HepG2 (cell line): Measurements from ENCODE around the gene NEURL3. TPM values are rescaled to one million over a fixed set of nuclear protein-coding genes. Genes with fewer than 3 reads are reported as not detected.

Experiments used
- BORCS8-MEF2B ChIP-seq: sonication (generic); formaldehyde crosslinking; IDR thresholded peaks from 2 replicates; pipeline ENCODE4 v1.8.0; 2022; ENCODE audit warnings: mild to moderate bottlenecking, missing genetic modification reagents
- FOXM1 ChIP-seq: sonication (generic); formaldehyde crosslinking; IDR thresholded peaks from 2 replicates; pipeline ENCODE4 v1.5.0; 2020; ENCODE audit warnings: missing genetic modification reagents
- HDAC1 ChIP-seq: sonication (generic); formaldehyde crosslinking; IDR thresholded peaks from 2 replicates; pipeline ENCODE4 v1.5.1; 2020; ENCODE audit warnings: mild to moderate bottlenecking, missing genetic modification reagents
- KLF9 ChIP-seq: IDR thresholded peaks from 2 replicates; pipeline ENCODE4 v1.6.1; 2016; ENCODE audit warnings: low read depth
- LCORL ChIP-seq, 2 experiments: fragments of 450-650 bp in 1 of 2; sonication (generic) in 1 of 2; formaldehyde crosslinking in 1 of 2; IDR thresholded peaks; 2 replicates each; pipeline versions ENCODE4 v1.5.0 to v1.6.1; 2017 to 2020; ENCODE audit warnings: antibody characterized with exemption in 1 of 2, missing genetic modification reagents in 1 of 2
- MXD4 ChIP-seq: IDR thresholded peaks from 2 replicates; pipeline ENCODE4 v1.6.1; 2016; ENCODE audit warnings: mild to moderate bottlenecking, missing biosample characterization, missing genetic modification reagents
- PHB2 ChIP-seq: fragments of 450-650 bp; IDR thresholded peaks from 2 replicates; pipeline ENCODE4 v1.6.1; 2018; ENCODE audit not compliant: partially characterized antibody
- RBM39 ChIP-seq: fragments of 200-400 bp; formaldehyde crosslinking; IDR thresholded peaks from one replicate; pipeline ENCODE4 v1.6.1; 2018; ENCODE audit warnings: antibody characterized with exemption, mild to moderate bottlenecking, low read depth, low read length; ENCODE audit not compliant: poor library complexity, severe bottlenecking
- SIN3A ChIP-seq: IDR thresholded peaks from 2 replicates; pipeline ENCODE4 v1.6.1; 2011; ENCODE audit warnings: low read depth, mild to moderate bottlenecking, control low read depth, low read length, borderline replicate concordance
- SP5 ChIP-seq: IDR thresholded peaks from 2 replicates; pipeline ENCODE4 v1.6.1; 2016; ENCODE audit warnings: low read depth, borderline replicate concordance
- THAP11 ChIP-seq: IDR thresholded peaks from 2 replicates; pipeline ENCODE4 v1.6.1; 2016; ENCODE audit warnings: missing biosample characterization, missing genetic modification reagents
- TRIM24 ChIP-seq: sonication (generic); formaldehyde crosslinking; IDR thresholded peaks from 2 replicates; pipeline ENCODE4 v1.8.0; 2022; ENCODE audit warnings: mild to moderate bottlenecking, missing genetic modification reagents
- ZFP36L2 ChIP-seq: sonication (generic); formaldehyde crosslinking; IDR thresholded peaks from 2 replicates; pipeline ENCODE4 v1.4.0; 2020; ENCODE audit warnings: missing genetic modification reagents
- ZNF253 ChIP-seq: sonication (generic); formaldehyde crosslinking; IDR thresholded peaks from 2 replicates; pipeline ENCODE4 v1.8.0; 2022; ENCODE audit warnings: mild to moderate bottlenecking, missing genetic modification reagents, borderline replicate concordance
- ZNF317 ChIP-seq: sonication (generic); formaldehyde crosslinking; IDR thresholded peaks from 2 replicates; pipeline ENCODE4 v1.5.0; 2020; ENCODE audit warnings: mild to moderate bottlenecking, missing genetic modification reagents
- ZNF367 ChIP-seq: sonication (generic); formaldehyde crosslinking; IDR thresholded peaks from 2 replicates; pipeline ENCODE4 v1.4.0; 2020; ENCODE audit warnings: missing genetic modification reagents, borderline replicate concordance
- ZNF703 ChIP-seq: sonication (generic); formaldehyde crosslinking; IDR thresholded peaks from 2 replicates; pipeline ENCODE4 v1.5.1; 2020; ENCODE audit warnings: missing genetic modification reagents, mild to moderate bottlenecking, moderate library complexity, borderline replicate concordance
- ZNF724P ChIP-seq: sonication (generic); formaldehyde crosslinking; IDR thresholded peaks from 2 replicates; pipeline ENCODE4 v1.8.0; 2022; ENCODE audit warnings: missing genetic modification reagents, borderline replicate concordance
- ZNF773 ChIP-seq: sonication (generic); formaldehyde crosslinking; IDR thresholded peaks from 2 replicates; pipeline ENCODE4 v1.4.0; 2020; ENCODE audit warnings: missing genetic modification reagents, borderline replicate concordance
- ZNF776 ChIP-seq: sonication (generic); formaldehyde crosslinking; IDR thresholded peaks from 2 replicates; pipeline ENCODE4 v1.4.0; 2020; ENCODE audit warnings: mild to moderate bottlenecking, missing genetic modification reagents
- polyA plus RNA-seq, 8 experiments: library from polyadenylated mRNA; depleted of rRNA in 3 of 8; stranded (reverse) in 7 of 8; unstranded in 1 of 8; fragments of >200 nt; fragmentation: Illumina TruSeq in 4 of 8; extraction: Trizol in 4 of 8; gene quantifications; 2 replicates each; pipeline versions ENCODE4 v1.2.1 to v1.2.3, GENCODE V29; 2011 to 2016; ENCODE audit warnings: low read depth in 4 of 8, missing spikeins in 1 of 8, mixed read lengths in 1 of 8; ENCODE audit not compliant: insufficient read depth in 1 of 8
- total RNA-seq, 5 experiments: library from RNA; depleted of rRNA; stranded (reverse); fragments of >200 nt; fragmentation: Illumina TruSeq; extraction: Trizol; gene quantifications; 2 replicates each; pipeline ENCODE4 v1.2.3, GENCODE V29; 2016; ENCODE audit warnings: low read depth in 1 of 5
- TF ChIP-seq, protein P1 (sequence below): sonication (generic); formaldehyde crosslinking; IDR thresholded peaks from 2 replicates; pipeline ENCODE4 v1.4.0; 2020; ENCODE audit warnings: missing genetic modification reagents
- TF ChIP-seq, protein P2 (sequence below): sonication (generic); formaldehyde crosslinking; IDR thresholded peaks from 2 replicates; pipeline ENCODE4 v1.4.0; 2020; ENCODE audit warnings: mild to moderate bottlenecking, missing genetic modification reagents
- TF ChIP-seq, protein P3 (sequence below): sonication (generic); formaldehyde crosslinking; IDR thresholded peaks from 2 replicates; pipeline ENCODE4 v1.5.0; 2020; ENCODE audit warnings: missing genetic modification reagents, mild to moderate bottlenecking, borderline replicate concordance

Gene NEURL3
- total and polyA plus RNA-seq, 2 of the 13 experiments (the other 11 are each of a cell fraction or from before 2014, with no cell fraction given), result 0.16 to 1.2 TPM

DNA sequence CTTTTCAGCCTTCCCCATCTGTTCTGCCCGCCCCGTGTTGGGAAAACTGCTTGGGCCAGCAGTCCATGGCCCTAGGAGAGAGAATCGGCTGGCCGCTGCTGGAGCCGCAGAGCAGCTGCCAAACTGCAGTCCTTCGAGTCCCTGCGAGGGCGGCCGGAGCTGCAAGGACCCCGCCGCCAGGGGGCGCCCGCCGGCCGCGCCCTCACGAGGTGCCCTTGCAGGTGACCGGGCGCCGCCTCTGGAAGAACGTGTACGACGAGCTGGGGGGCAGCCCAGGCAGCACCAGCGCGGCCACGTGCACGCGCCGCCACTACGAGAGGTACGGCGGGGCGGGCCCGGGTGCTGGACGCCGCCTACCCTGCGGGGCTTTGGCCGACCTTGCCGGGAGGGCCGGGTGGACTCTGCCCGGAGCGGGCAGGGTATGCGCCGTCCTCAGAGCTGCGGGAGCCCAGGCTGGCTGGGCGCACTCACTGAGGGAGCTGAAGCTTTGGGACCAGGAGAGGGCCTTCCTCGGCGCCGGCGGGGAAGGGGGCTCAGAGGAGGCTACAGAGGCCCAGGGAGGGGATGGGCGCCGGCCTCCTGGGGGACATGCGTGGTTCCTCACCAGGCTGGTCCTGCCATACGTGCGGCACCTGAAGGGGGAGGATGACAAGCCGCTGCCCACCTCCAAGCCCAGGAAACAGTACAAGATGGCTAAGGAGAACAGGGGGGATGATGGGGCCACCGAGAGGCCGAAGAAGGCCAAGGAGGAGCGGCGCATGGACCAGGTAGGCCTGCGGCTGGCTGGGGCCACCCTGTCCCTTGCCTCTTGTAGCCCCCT, 45.0 kb upstream of the NEURL3 start (continued):
- TF ChIP-seq, protein P1, sequence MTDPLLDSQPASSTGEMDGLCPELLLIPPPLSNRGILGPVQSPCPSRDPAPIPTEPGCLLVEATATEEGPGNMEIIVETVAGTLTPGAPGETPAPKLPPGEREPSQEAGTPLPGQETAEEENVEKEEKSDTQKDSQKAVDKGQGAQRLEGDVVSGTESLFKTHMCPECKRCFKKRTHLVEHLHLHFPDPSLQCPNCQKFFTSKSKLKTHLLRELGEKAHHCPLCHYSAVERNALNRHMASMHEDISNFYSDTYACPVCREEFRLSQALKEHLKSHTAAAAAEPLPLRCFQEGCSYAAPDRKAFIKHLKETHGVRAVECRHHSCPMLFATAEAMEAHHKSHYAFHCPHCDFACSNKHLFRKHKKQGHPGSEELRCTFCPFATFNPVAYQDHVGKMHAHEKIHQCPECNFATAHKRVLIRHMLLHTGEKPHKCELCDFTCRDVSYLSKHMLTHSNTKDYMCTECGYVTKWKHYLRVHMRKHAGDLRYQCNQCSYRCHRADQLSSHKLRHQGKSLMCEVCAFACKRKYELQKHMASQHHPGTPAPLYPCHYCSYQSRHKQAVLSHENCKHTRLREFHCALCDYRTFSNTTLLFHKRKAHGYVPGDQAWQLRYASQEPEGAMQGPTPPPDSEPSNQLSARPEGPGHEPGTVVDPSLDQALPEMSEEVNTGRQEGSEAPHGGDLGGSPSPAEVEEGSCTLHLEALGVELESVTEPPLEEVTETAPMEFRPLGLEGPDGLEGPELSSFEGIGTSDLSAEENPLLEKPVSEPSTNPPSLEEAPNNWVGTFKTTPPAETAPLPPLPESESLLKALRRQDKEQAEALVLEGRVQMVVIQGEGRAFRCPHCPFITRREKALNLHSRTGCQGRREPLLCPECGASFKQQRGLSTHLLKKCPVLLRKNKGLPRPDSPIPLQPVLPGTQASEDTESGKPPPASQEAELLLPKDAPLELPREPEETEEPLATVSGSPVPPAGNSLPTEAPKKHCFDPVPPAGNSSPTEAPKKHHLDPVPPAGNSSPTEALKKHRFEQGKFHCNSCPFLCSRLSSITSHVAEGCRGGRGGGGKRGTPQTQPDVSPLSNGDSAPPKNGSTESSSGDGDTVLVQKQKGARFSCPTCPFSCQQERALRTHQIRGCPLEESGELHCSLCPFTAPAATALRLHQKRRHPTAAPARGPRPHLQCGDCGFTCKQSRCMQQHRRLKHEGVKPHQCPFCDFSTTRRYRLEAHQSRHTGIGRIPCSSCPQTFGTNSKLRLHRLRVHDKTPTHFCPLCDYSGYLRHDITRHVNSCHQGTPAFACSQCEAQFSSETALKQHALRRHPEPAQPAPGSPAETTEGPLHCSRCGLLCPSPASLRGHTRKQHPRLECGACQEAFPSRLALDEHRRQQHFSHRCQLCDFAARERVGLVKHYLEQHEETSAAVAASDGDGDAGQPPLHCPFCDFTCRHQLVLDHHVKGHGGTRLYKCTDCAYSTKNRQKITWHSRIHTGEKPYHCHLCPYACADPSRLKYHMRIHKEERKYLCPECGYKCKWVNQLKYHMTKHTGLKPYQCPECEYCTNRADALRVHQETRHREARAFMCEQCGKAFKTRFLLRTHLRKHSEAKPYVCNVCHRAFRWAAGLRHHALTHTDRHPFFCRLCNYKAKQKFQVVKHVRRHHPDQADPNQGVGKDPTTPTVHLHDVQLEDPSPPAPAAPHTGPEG (CRISPR knock-in tag), result peak; percentile 72
- TF ChIP-seq SIN3A (peak; percentile 64; the same call in 1 of the 2 replicates), RBM39 (peak; percentile 48), SP5 (CRISPR knock-in tag) (peak; percentile 94), FOXM1 (CRISPR knock-in tag) (peak; percentile 8; the same call in 1 of the 2 replicates), BORCS8-MEF2B (CRISPR knock-in tag) (peak; percentile 93), ZNF773 (CRISPR knock-in tag) (peak; percentile 76; the same call in 1 of the 2 replicates), ZNF724P (no peak; the same call in 1 of the 2 replicates), ZNF776 (peak; percentile 91; the same call in 1 of the 2 replicates), ZNF317 (peak; percentile 68; the same call in 1 of the 2 replicates), LCORL (IDR thresholded peaks at IDR 0.05) (no peak), LCORL (CRISPR knock-in tag; IDR thresholded peaks at IDR 0.05) (peak; percentile 95; the same call in 1 of the 2 replicates), ZNF703 (CRISPR knock-in tag) (peak; percentile 43; the same call in 1 of the 2 replicates), TRIM24 (CRISPR knock-in tag) (no peak; the same call in 1 of the 2 replicates), PHB2 (no peak), ZNF253 (CRISPR knock-in tag) (no peak; the same call in 1 of the 2 replicates), HDAC1 (CRISPR knock-in tag) (peak; percentile 97), ZNF367 (0 out of 2 replicates have a peak, but pooled peaks have one; percentile 78), MXD4 (CRISPR knock-in tag) (peak; percentile 97), THAP11 (CRISPR knock-in tag) (peak; percentile 89), KLF9 (0 out of 2 replicates have a peak, but pooled peaks have one; percentile 74), ZFP36L2 (CRISPR knock-in tag) (peak; percentile 81; the same call in 1 of the 2 replicates)
- TF ChIP-seq, protein P2, sequence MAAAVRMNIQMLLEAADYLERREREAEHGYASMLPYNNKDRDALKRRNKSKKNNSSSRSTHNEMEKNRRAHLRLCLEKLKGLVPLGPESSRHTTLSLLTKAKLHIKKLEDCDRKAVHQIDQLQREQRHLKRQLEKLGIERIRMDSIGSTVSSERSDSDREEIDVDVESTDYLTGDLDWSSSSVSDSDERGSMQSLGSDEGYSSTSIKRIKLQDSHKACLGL (CRISPR knock-in tag), result peak; percentile 98
- TF ChIP-seq, protein P3, sequence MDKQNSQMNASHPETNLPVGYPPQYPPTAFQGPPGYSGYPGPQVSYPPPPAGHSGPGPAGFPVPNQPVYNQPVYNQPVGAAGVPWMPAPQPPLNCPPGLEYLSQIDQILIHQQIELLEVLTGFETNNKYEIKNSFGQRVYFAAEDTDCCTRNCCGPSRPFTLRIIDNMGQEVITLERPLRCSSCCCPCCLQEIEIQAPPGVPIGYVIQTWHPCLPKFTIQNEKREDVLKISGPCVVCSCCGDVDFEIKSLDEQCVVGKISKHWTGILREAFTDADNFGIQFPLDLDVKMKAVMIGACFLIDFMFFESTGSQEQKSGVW (CRISPR knock-in tag), result no peak
